Ishikawa (cell line): Measurements from ENCODE around the gene TRPM2.

Experiments used
- CEBPB ChIP-seq: IDR thresholded peaks from 2 replicates; pipeline ENCODE4 v1.6.1; 2012
- CREB1 ChIP-seq: IDR thresholded peaks from 2 replicates; pipeline ENCODE4 v1.6.1; 2012; ENCODE audit warnings: low read depth
- EGR1 ChIP-seq: IDR thresholded peaks from 2 replicates; pipeline ENCODE4 v1.6.1; 2012
- EP300 ChIP-seq: IDR thresholded peaks from 2 replicates; pipeline ENCODE4 v1.6.1; 2012; ENCODE audit warnings: borderline replicate concordance
- FOXM1 ChIP-seq: IDR thresholded peaks from 2 replicates; pipeline ENCODE4 v1.6.1; 2012; ENCODE audit warnings: low read depth, borderline replicate concordance
- MAX ChIP-seq: IDR thresholded peaks from 2 replicates; pipeline ENCODE4 v1.6.1; 2012
- NFIC ChIP-seq: IDR thresholded peaks from 2 replicates; pipeline ENCODE4 v1.6.1; 2012
- RAD21 ChIP-seq: IDR thresholded peaks from 2 replicates; pipeline ENCODE4 v1.6.1; 2012; ENCODE audit warnings: low read depth
- REST ChIP-seq: IDR thresholded peaks from 2 replicates; pipeline ENCODE4 v1.6.1; 2012; ENCODE audit warnings: low read depth, mild to moderate bottlenecking
- TAF1 ChIP-seq: IDR thresholded peaks from 2 replicates; pipeline ENCODE4 v1.6.1; 2012; ENCODE audit warnings: low read depth, mild to moderate bottlenecking
- TCF12 ChIP-seq: IDR thresholded peaks from 2 replicates; pipeline ENCODE4 v1.6.1; 2012; ENCODE audit warnings: low read depth
- TEAD4 ChIP-seq: IDR thresholded peaks from 2 replicates; pipeline ENCODE4 v1.6.1; 2012
- YY1 ChIP-seq: IDR thresholded peaks from 2 replicates; pipeline ENCODE4 v1.6.1; 2012; ENCODE audit warnings: low read depth
- ZBTB7A ChIP-seq: IDR thresholded peaks from 2 replicates; pipeline ENCODE4 v1.6.1; 2012; ENCODE audit warnings: low read depth
- TF ChIP-seq, protein P1 (sequence below): IDR thresholded peaks from 2 replicates; pipeline ENCODE4 v1.6.1; 2012

TRPM2 gene

GRCh38 chr21:44366586-44367211 lies 13.3 kb downstream of the TRPM2 start:
- TF ChIP-seq CEBPB (no peak), RAD21 (no peak), TEAD4 (no peak), CREB1 (no peak), EGR1 (no peak), ZBTB7A (no peak)
- TF ChIP-seq, protein P1, sequence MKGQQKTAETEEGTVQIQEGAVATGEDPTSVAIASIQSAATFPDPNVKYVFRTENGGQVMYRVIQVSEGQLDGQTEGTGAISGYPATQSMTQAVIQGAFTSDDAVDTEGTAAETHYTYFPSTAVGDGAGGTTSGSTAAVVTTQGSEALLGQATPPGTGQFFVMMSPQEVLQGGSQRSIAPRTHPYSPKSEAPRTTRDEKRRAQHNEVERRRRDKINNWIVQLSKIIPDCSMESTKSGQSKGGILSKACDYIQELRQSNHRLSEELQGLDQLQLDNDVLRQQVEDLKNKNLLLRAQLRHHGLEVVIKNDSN, result no peak

DNA sequence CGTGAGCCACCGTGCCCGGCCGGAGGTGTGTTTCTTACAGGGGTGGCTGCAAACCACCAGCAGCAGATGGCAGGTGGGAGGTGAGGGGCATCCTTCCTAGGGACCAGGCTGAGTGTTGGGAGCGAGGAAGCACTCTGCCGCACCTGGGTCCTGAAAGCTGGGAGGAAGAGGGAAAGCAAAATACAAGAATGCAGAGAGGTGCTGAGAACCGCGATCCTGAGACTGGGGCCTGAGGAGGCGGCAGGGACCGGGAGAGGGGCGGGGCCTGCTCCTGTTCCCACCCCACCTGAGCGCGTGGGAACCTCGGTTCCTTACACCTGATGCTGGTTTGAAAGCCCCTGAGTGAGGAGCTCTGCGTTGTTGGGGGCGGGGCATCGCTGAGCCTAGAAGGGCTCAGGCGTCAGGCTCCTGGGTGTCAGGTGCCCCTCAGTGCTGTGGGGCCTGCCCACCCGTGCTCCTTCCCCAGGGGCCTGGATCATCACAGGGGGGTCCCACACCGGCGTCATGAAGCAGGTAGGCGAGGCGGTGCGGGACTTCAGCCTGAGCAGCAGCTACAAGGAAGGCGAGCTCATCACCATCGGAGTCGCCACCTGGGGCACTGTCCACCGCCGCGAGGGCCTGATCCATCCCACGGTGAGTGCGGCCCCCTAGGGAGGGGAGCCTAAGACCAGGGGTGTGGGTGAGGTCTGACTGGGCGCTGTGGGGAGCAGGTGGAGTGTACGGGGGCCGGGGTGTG lies 15.5 kb downstream of the TRPM2 start:
- peak; percentile 14; the same call in 1 of the 2 replicates for TF ChIP-seq RAD21
- TF ChIP-seq CREB1, result no peak
- TF ChIP-seq TEAD4, result no peak
- no peak for TF ChIP-seq ZBTB7A
- no peak for TF ChIP-seq CEBPB
- TF ChIP-seq EGR1, result no peak
- TF ChIP-seq TAF1, result no peak

GRCh38 chr21:44370027-44370735 lies 16.8 kb downstream of the TRPM2 start:
- TF ChIP-seq TEAD4, result no peak
- TF ChIP-seq REST, result no peak
- TF ChIP-seq YY1, result no peak
- TF ChIP-seq EP300, result no peak
- no peak for TF ChIP-seq ZBTB7A
- TF ChIP-seq MAX, result peak; percentile 43; the same call in 1 of the 2 replicates
- TF ChIP-seq, protein P1, result peak; percentile 71

- TF ChIP-seq CEBPB (no peak), EP300 (no peak), ZBTB7A (no peak), REST (no peak), NFIC (no peak), TCF12 (no peak), TEAD4 (no peak)
- TF ChIP-seq, protein P1, result no peak
These were observed 17.5 kb downstream of the TRPM2 start for GRCh38 chr21:44370786-44371410.

DNA sequence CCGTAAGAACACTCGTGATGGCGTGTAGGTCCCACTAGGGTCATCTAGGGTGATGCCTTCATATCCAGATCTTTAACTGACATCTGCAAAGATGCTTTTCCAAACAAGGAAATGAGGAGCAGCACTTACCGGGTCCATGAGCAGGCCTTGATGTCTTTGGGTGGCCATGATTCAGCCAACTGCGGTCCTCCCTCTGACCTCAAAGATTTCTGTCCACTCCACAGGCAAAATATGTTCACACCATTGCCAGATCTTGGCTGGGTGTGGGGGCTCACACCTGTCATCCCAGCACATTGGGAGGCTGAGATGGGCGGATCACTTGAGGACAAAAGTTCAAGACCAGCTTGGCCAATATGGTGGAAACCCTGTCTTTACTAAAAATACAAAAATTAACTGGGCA lies 18.2 kb downstream of the TRPM2 start:
- TF ChIP-seq ZBTB7A (no peak), CEBPB (no peak), TEAD4 (no peak)

DNA sequence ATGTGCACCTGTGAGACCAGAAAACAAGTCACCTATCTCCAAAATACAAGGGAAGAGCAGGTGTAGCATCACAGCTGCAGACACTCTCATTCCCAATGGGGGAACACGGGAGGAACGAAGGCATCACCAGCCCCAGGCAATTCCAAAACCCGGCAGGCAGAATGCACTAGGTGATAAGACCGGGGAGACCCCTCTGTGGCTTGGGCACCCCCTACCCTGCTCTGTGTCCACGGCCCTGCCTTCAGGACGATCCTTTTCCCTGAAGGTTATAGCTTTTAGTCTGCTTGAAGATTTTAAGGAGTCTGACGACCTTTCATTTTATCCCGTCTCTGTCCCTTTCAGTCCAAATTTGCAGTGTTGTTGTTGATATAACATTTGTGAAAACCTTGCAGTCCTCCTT lies 19.2 kb downstream of the TRPM2 start:
- no peak for TF ChIP-seq ZBTB7A
- TF ChIP-seq NFIC, result no peak
- no peak for TF ChIP-seq MAX
- no peak for TF ChIP-seq CEBPB
- TF ChIP-seq CREB1, result no peak
- TF ChIP-seq TCF12, result no peak
- TF ChIP-seq EGR1, result no peak
- TF ChIP-seq FOXM1, result no peak
- TF ChIP-seq EP300, result no peak
- no peak for TF ChIP-seq REST
- TF ChIP-seq, protein P1, result no peak
- TF ChIP-seq TEAD4, result no peak
- TF ChIP-seq RAD21, result no peak
- no peak for TF ChIP-seq YY1
- no peak for TF ChIP-seq TAF1
